Kidney (tissue), 14 donors: ENCODE results near the gene FMNL2. TPM values are rescaled to one million over a fixed set of nuclear protein-coding genes. Genes with fewer than 3 reads are reported as not detected.

ENCODE experiments used
- DNase-seq, 5 donors: peaks; one replicate each; pipeline ENCODE4 v3.0.0-alpha.2; 2013 to 2020
- FAIRE-seq: peaks from 2 replicates; lab custom pipeline; 2012; peaks lifted over from hg19 to GRCh38; lab: Jason Lieb, UNC
- H3K27ac ChIP-seq, 2 donors: one replicate each; pipeline ENCODE4 v1.7.0; 2013; ENCODE audit warnings: low read depth in 2 of 2, low read length in 2 of 2, inconsistent platforms in 1 of 2
- H3K27me3 ChIP-seq: one replicate; pipeline ENCODE4 v1.7.1; 2013; ENCODE audit warnings: low read length, inconsistent platforms; ENCODE audit not compliant: control insufficient read depth, insufficient read depth
- H3K36me3 ChIP-seq, 3 donors: one replicate each; pipeline versions ENCODE4 v1.7.0 to v1.7.1; 2013; ENCODE audit warnings: low read length in 3 of 3, control low read depth in 1 of 3, inconsistent platforms in 1 of 3; ENCODE audit not compliant: insufficient read depth in 3 of 3, control insufficient read depth in 2 of 3
- H3K4me1 ChIP-seq, 3 donors: one replicate each; pipeline versions ENCODE4 v1.7.0 to v1.7.1; 2013; ENCODE audit warnings: low read length in 3 of 3, inconsistent platforms in 1 of 3, low read depth in 1 of 3; ENCODE audit not compliant: control insufficient read depth in 2 of 3, insufficient read depth in 2 of 3
- H3K4me3 ChIP-seq, 3 donors: one replicate each; pipeline versions ENCODE4 v1.7.0 to v1.8.1; 2013; ENCODE audit warnings: low read length in 3 of 3, control low read depth in 1 of 3, inconsistent platforms in 1 of 3
- H3K9ac ChIP-seq, 3 donors: one replicate each; pipeline versions ENCODE4 v1.7.0 to v1.7.1; 2013; ENCODE audit warnings: low read length in 3 of 3, control low read depth in 1 of 3, inconsistent platforms in 1 of 3
- H3K9me3 ChIP-seq, 3 donors: one replicate each; pipeline versions ENCODE4 v1.7.0 to v1.7.1; 2013; ENCODE audit warnings: low read length in 3 of 3, control low read depth in 1 of 3, inconsistent platforms in 1 of 3; ENCODE audit not compliant: control insufficient read depth in 2 of 3, insufficient read depth in 1 of 3
- intact Hi-C: fragments of 100-400 bp; cut with DNase I; formaldehyde crosslinking; loops from one replicate; pipeline ENCODE4 v1.11.1; 2022
- polyA plus RNA-seq: library from polyadenylated mRNA; stranded (reverse); fragments of 350-450 nt; fragmentation: Illumina TruSeq; extraction: RNeasy Lipid Tissue Mini Kit (QIAGEN cat#74804); gene quantifications from one replicate; pipeline ENCODE4 v1.2.3, GENCODE V29; 2014; ENCODE audit warnings: low read depth, low replicate concordance; ENCODE audit not compliant: insufficient read depth
- total RNA-seq: library from RNA; stranded (reverse); fragmentation: NEBNext Ultra II Directional; extraction: Animal tissue kit (Norgen Biotek cat#: 25700); gene quantifications from one replicate; pipeline ENCODE4 v1.2.1, GENCODE V29; 2021
- TF ChIP-seq, protein P1 (sequence below): IDR thresholded peaks from 3 replicates; pipeline ENCODE4 v1.5.1; 2012; ENCODE audit warnings: mild to moderate bottlenecking, moderate library complexity, borderline replicate concordance; ENCODE audit not compliant: insufficient read depth; ENCODE audit errors: extremely low read depth
- donor health status: control.
- donor health status: control.
- donor health status: control.
- donor health status: control.
- donor health status: control.
- donor health status: DM: yes; HTN: yes; CAD: no.
- donor health status: Normal renal cell carcinoma (clear cell type).

FMNL2 gene
- total and polyA plus RNA-seq, 2 donors from 2014 or later: 10.7 to 39.1 TPM

- peaks cover 0 to 2% (median 0%) of the 10 kb centered on the region in 3 donors for H3K4me1 ChIP-seq
- TF ChIP-seq, protein P1, sequence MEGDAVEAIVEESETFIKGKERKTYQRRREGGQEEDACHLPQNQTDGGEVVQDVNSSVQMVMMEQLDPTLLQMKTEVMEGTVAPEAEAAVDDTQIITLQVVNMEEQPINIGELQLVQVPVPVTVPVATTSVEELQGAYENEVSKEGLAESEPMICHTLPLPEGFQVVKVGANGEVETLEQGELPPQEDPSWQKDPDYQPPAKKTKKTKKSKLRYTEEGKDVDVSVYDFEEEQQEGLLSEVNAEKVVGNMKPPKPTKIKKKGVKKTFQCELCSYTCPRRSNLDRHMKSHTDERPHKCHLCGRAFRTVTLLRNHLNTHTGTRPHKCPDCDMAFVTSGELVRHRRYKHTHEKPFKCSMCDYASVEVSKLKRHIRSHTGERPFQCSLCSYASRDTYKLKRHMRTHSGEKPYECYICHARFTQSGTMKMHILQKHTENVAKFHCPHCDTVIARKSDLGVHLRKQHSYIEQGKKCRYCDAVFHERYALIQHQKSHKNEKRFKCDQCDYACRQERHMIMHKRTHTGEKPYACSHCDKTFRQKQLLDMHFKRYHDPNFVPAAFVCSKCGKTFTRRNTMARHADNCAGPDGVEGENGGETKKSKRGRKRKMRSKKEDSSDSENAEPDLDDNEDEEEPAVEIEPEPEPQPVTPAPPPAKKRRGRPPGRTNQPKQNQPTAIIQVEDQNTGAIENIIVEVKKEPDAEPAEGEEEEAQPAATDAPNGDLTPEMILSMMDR: no peak
- DNase-seq (no peak), FAIRE-seq (no peak)
- intact Hi-C loops: no loop called here
- H3K27me3 ChIP-seq: no peaks in the 10 kb centered on the region
- H3K27ac ChIP-seq: no peak overlapping the region
- no peak overlapping the region for H3K9ac ChIP-seq
- H3K4me3 ChIP-seq: no peak overlapping the region
- no peaks in the 10 kb centered on the region for H3K9me3 ChIP-seq
- H3K36me3 ChIP-seq: no peaks in the 10 kb centered on the region
Measured at GRCh38 chr2:152433289-152433688, 98.3 kb downstream of the FMNL2 start.

DNA sequence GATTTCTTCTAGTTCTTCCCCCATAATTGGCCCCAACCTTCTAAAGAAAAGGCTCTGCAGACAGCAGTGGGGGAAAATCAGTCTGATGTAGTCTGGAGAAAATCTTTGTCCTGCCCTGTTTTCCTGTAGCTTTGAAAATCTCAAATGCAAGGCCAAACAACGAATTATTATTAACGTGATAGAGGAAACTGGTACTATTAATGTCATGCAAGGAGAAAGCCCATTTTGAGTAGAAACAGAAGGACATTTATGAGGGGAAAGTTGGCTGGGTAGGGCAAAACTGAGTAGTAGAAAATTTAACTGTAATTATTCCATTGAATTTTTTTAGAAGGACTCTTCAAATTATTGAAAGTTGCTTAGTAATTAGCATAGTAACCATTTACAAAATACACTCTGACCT is 98.8 kb downstream of the FMNL2 start:
- no peak for FAIRE-seq
- no peak overlapping the region for H3K4me3 ChIP-seq
- H3K27me3 ChIP-seq: no peaks in the 10 kb centered on the region
- H3K27ac ChIP-seq: no peak overlapping the region
- H3K9ac ChIP-seq: no peak overlapping the region
- TF ChIP-seq, protein P1: no peak
- intact Hi-C loops: no loop called here
- no peaks in the 10 kb centered on the region for H3K36me3 ChIP-seq
- no peak for DNase-seq
- no peaks in the 10 kb centered on the region for H3K9me3 ChIP-seq
- peaks cover 0 to 2% (median 0%) of the 10 kb centered on the region in 3 donors for H3K4me1 ChIP-seq

DNA sequence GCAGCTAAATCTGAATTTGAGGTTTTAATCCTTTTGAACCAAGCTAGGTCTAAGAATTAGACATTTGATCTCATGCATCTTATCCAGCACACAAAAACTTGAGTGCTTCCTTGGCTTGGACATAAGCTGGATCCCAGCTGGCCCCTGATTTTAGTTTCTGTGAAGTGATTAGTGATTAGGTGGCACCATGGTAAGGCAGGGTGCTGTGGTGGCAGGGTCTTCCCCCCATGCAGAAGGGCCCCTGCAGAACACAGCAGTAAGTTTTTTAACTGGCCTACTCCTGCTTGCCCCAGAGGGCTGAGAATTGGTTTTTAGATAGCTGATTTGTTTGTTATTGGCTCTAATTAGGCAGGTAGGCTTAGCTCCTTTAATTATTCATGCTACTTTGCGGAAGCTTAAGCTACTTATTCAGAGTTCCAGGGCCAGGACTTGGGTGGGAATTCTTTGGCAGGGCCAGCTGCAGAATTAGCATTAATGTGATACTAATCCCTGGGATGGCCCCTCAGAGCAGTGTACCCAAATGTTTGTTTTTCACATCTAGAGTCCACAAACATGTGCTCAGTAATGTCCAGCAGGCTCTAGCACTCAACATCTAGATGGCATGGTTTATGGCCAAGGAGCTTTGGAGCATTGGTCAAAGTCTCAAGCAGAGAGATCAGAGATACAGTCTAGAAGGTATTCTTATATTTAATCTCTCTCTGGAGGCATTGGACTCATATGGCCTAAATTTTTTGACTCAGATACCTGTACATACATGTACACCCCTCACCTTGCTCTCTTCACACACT is 99.6 kb downstream of the FMNL2 start:
- intact Hi-C loops: no loop called here
- no peaks in the 10 kb centered on the region for H3K36me3 ChIP-seq
- H3K27me3 ChIP-seq: no peaks in the 10 kb centered on the region
- no peak overlapping the region for H3K27ac ChIP-seq
- FAIRE-seq (no peak), DNase-seq (no peak)
- TF ChIP-seq, protein P1: no peak
- H3K9ac ChIP-seq: no peak overlapping the region
- no peaks in the 10 kb centered on the region for H3K9me3 ChIP-seq
- H3K4me1 ChIP-seq: peaks cover 0 to 2% (median 0%) of the 10 kb centered on the region in 3 donors
- H3K4me3 ChIP-seq: no peak overlapping the region
